Measurements from ENCODE around the gene DVL2. TPM values are rescaled to one million over a fixed set of nuclear protein-coding genes. Genes with fewer than 3 reads are reported as not detected.
A peak's percentile ranks its signal among the peaks of the same experiment; 100 is the strongest.

DVL2 gene
- total and polyA plus RNA-seq, 11 donors: 13.0 to 28.6 (median 17.2) TPM

- no peaks in the 10 kb centered on the region for H3K9me3 ChIP-seq
- TF ChIP-seq CTCF (IDR thresholded peaks at IDR 0.05) (no peak), POLR2A (IDR thresholded peaks at IDR 0.05) (no peak)
- H3K4me1 ChIP-seq: peaks cover 5 to 48% (median 23%) of the 10 kb centered on the region in 12 donors
- H3K4me3 ChIP-seq: peak overlapping the region in 2 of 12 donors; percentile 79 to 85
- ATAC-seq (no peak), DNase-seq (no peak)
- H3K27me3 ChIP-seq: no peaks in the 10 kb centered on the region
- intact Hi-C loops (cut with DNase I): loop anchor here in 3 of 10 donors (10.0 kb wide), 3 partner anchors 253 to 613 kb away; partner anchors contain the start of genes CD68 (in 1 of the 3), POLR2A (in 1 of the 3) and SLC35G6 (in 1 of the 3)
- H3K27ac ChIP-seq: no peak overlapping the region
- 80 to 85% (median 83%) methylated on average over 5 of the region's 5 CpGs for WGBS, 4 donors
- peaks cover 0 to 57% (median 50%) of the 10 kb centered on the region in 9 donors for H3K36me3 ChIP-seq
Measured at GRCh38 chr17:7232114-7232513, 2.2 kb downstream of the DVL2 start.

- H3K27me3 ChIP-seq: no peaks in the 10 kb centered on the region
- H3K36me3 ChIP-seq: peaks cover 0 to 61% (median 58%) of the 10 kb centered on the region in 9 donors
- H3K27ac ChIP-seq: no peak overlapping the region
- peaks cover 5 to 38% (median 17%) of the 10 kb centered on the region in 12 donors for H3K4me1 ChIP-seq
- no peaks in the 10 kb centered on the region for H3K9me3 ChIP-seq
- ATAC-seq: no peak
- no peak for TF ChIP-seq POLR2A (IDR thresholded peaks at IDR 0.05)
- TF ChIP-seq CTCF (IDR thresholded peaks at IDR 0.05): no peak
- 94 to 97% (median 96%) methylated on average over 19 of the region's 19 CpGs for WGBS, 4 donors
- no peak for DNase-seq
- intact Hi-C loops (cut with DNase I): no loop called here
- no peak overlapping the region for H3K4me3 ChIP-seq
Measured at GRCh38 chr17:7229504-7229903, 4.8 kb downstream of the DVL2 start.

- H3K36me3 ChIP-seq: peaks cover 0 to 67% (median 63%) of the 10 kb centered on the region in 9 donors
- ATAC-seq (no peak), DNase-seq (no peak)
- H3K27me3 ChIP-seq: no peaks in the 10 kb centered on the region
- H3K27ac ChIP-seq: no peak overlapping the region
- WGBS, 4 donors: 89 to 92% (median 91%) methylated on average over 13 to 14 of the region's 14 CpGs
- peaks cover 5 to 42% (median 17%) of the 10 kb centered on the region in 12 donors for H3K4me1 ChIP-seq
- TF ChIP-seq POLR2A (IDR thresholded peaks at IDR 0.05) (no peak), CTCF (IDR thresholded peaks at IDR 0.05) (no peak)
- intact Hi-C loops (cut with DNase I): no loop called here
- H3K9me3 ChIP-seq: no peaks in the 10 kb centered on the region
- no peak overlapping the region for H3K4me3 ChIP-seq
Measured at GRCh38 chr17:7228920-7229319, 5.4 kb downstream of the DVL2 start.

GRCh38 chr17:7226721-7227710, 7.3 kb downstream of the DVL2 start:
- Histone ChIP-seq H3K4me3 (no peak overlapping the region), H3K36me3 (peaks cover 0 to 86% (median 82%) of the 10 kb centered on the region in 9 donors), H3K27me3 (no peaks in the 10 kb centered on the region), H3K4me1 (peaks cover 0 to 40% (median 11%) of the 10 kb centered on the region in 12 donors), H3K9me3 (no peaks in the 10 kb centered on the region), H3K27ac (no peak overlapping the region)
- ATAC-seq (no peak), DNase-seq (peak in 1 of 5 donors; percentile 40)
- intact Hi-C loops (cut with DNase I): no loop called here
- TF ChIP-seq CTCF (IDR thresholded peaks at IDR 0.05) (no peak), POLR2A (IDR thresholded peaks at IDR 0.05) (no peak)
- WGBS, 4 donors: 92 to 96% (median 95%) methylated on average over 23 to 31 of the region's 31 CpGs

Data from heart left ventricle (tissue), 16 donors.